ENCODE measurements around the gene FBXO31. TPM values are rescaled to one million over a fixed set of nuclear protein-coding genes. Genes with fewer than 3 reads are reported as not detected.
A peak's percentile ranks its signal among the peaks of the same experiment; 100 is the strongest.
"Not testable (repeated sequence)": the region's sequence is repeated elsewhere in the genome, so short reads cannot be mapped to it uniquely, and the experiment has no call there.

Gene FBXO31
- total RNA-seq, 1 experiment from 2014 or later: 7.4 TPM

- no peak for DNase-seq (ENCODE audit: low spot score)
These were observed 28.0 kb upstream of the FBXO31 start for GRCh38 chr16:87411375-87412271.

GRCh38 chr16:87410968-87411367 lies 27.4 kb upstream of the FBXO31 start:
- no peak for DNase-seq (ENCODE audit: low spot score)

- DNase-seq (ENCODE audit: low spot score): no peak
These were observed 27.0 kb upstream of the FBXO31 start for GRCh38 chr16:87410530-87410929.

- no peak for DNase-seq (ENCODE audit: low spot score)
These were observed 26.2 kb upstream of the FBXO31 start for GRCh38 chr16:87409781-87410180.

GRCh38 chr16:87409153-87409552 lies 25.6 kb upstream of the FBXO31 start:
- DNase-seq (ENCODE audit: low spot score): no peak

GRCh38 chr16:87407511-87408112 lies 24.0 kb upstream of the FBXO31 start:
- peak; percentile 97 for DNase-seq (ENCODE audit: low spot score)

GRCh38 chr16:87406495-87407088 lies 23.0 kb upstream of the FBXO31 start:
- no peak for DNase-seq (ENCODE audit: low spot score)

GRCh38 chr16:87404764-87405625 lies 21.4 kb upstream of the FBXO31 start:
- no peak for DNase-seq (ENCODE audit: low spot score)

- DNase-seq (ENCODE audit: low spot score): no peak
These were observed 11.7 kb upstream of the FBXO31 start for GRCh38 chr16:87395181-87395842.

- no peak for DNase-seq (ENCODE audit: low spot score)
These were observed 10.1 kb upstream of the FBXO31 start for GRCh38 chr16:87393680-87394055.

- peak; percentile 49 for DNase-seq (ENCODE audit: low spot score)
These were observed 9.5 kb upstream of the FBXO31 start for GRCh38 chr16:87392821-87393679.

- peak; percentile 95 for DNase-seq (ENCODE audit: low spot score)
These were observed 8.6 kb upstream of the FBXO31 start, which contains the start of gene MAP1LC3B for GRCh38 chr16:87391950-87392820. MAP1LC3B (plus strand) TSS chr16:87392336; CDS start chr16:87392428, 92 bp downstream.

- DNase-seq (ENCODE audit: low spot score): no peak
These were observed 7.9 kb upstream of the FBXO31 start for GRCh38 chr16:87391324-87391949.

- no peak for DNase-seq (ENCODE audit: low spot score)
These were observed 7.2 kb upstream of the FBXO31 start for GRCh38 chr16:87390641-87391323.

- DNase-seq (ENCODE audit: low spot score): not testable (repeated sequence)
These were observed 6.3 kb upstream of the FBXO31 start for GRCh38 chr16:87389914-87390313.

- DNase-seq (ENCODE audit: low spot score): no peak
These were observed 5.7 kb upstream of the FBXO31 start for GRCh38 chr16:87389245-87389644.

- no peak for DNase-seq (ENCODE audit: low spot score)
These were observed 5.2 kb upstream of the FBXO31 start for GRCh38 chr16:87388818-87389134.

Measured in H4 (cell line).